Measurements from ENCODE around the gene GABRR2. TPM values are rescaled to one million over a fixed set of nuclear protein-coding genes. Genes with fewer than 3 reads are reported as not detected.

GABRR2 gene
- total RNA-seq, 6 donors from 2014 or later, result 0.30 to 3.1 (median 1.6) TPM

GRCh38 chr6:89352278-89353117 is 37.4 kb upstream of the GABRR2 start, which contains the start of gene UBE2J1:
TSS of gene UBE2J1 (minus strand) at chr6:89352722. CDS start at chr6:89352569, 153 bp downstream.
- peak within 1 kb of the TSS; percentile 97 to 99 (median 98) for H3K27ac ChIP-seq
- peaks cover 33 to 46% (median 36%) of the 10 kb centered on the region in 4 donors for H3K4me1 ChIP-seq
- DNase-seq, result peak; percentile 97 to 99
- TF ChIP-seq CTCF (IDR thresholded peaks at IDR 0.05) (peak in 2 of 6 experiments; percentile 3 to 10), POLR2A (IDR thresholded peaks at IDR 0.05) (peak; percentile 60 to 99 (median 96)), POLR2AphosphoS5 (IDR thresholded peaks at IDR 0.05) (peak; percentile 87 to 90), EP300 (IDR thresholded peaks at IDR 0.05) (peak in 2 of 4 donors; percentile 1 to 34)
- peak within 1 kb of the TSS; percentile 60 to 69 (median 65) for H3K4me3 ChIP-seq
- no peaks in the 10 kb centered on the region for H3K36me3 ChIP-seq
- WGBS, 2 donors, result 0% methylated on average over 3 to 28 of the region's 102 CpGs
- peak; percentile 97 to 98 for ATAC-seq (ENCODE audit: low FRiP score in 2 of 2)
- H3K27me3 ChIP-seq, result no peaks in the 10 kb centered on the region
- no peaks in the 10 kb centered on the region for H3K9me3 ChIP-seq

- DNase-seq, result no peak
- Histone ChIP-seq H3K4me3 (peak overlapping the region; percentile 60 to 69 (median 65)), H3K4me1 (peaks cover 34 to 47% (median 41%) of the 10 kb centered on the region in 4 donors), H3K9me3 (no peaks in the 10 kb centered on the region), H3K27ac (peak overlapping the region; percentile 97 to 99 (median 98)), H3K36me3 (no peaks in the 10 kb centered on the region), H3K27me3 (no peaks in the 10 kb centered on the region)
- no peak for TF ChIP-seq CTCF (IDR thresholded peaks at IDR 0.05)
- WGBS, 2 donors, result 0% methylated on average over 8 to 12 of the region's 12 CpGs
- no peak for ATAC-seq (ENCODE audit: low FRiP score in 2 of 2)
Measured at GRCh38 chr6:89351671-89352277, 36.7 kb upstream of the GABRR2 start.

GRCh38 chr6:89350281-89350966 is 35.3 kb upstream of the GABRR2 start:
- H3K4me1 ChIP-seq, result peaks cover 38 to 49% (median 42%) of the 10 kb centered on the region in 4 donors

GRCh38 chr6:89348372-89348771 is 33.3 kb upstream of the GABRR2 start:
- peak overlapping the region in 1 of 4 donors; percentile 45 for H3K27ac ChIP-seq
- 81 to 86% methylated on average over 1 of the region's 1 CpG for WGBS, 2 donors
- DNase-seq (no peak), ATAC-seq (ENCODE audit: low FRiP score in 2 of 2) (no peak)
- no peaks in the 10 kb centered on the region for H3K27me3 ChIP-seq
- H3K36me3 ChIP-seq, result no peaks in the 10 kb centered on the region
- peaks cover 41 to 61% (median 46%) of the 10 kb centered on the region in 4 donors for H3K4me1 ChIP-seq
- H3K4me3 ChIP-seq, result no peak overlapping the region
- TF ChIP-seq POLR2A (IDR thresholded peaks at IDR 0.05) (no peak), POLR2AphosphoS5 (IDR thresholded peaks at IDR 0.05) (no peak), EP300 (IDR thresholded peaks at IDR 0.05) (no peak), CTCF (IDR thresholded peaks at IDR 0.05) (no peak)
- H3K9me3 ChIP-seq, result no peaks in the 10 kb centered on the region

More at GRCh38 chr6:89350281-89350966, 35.3 kb upstream of the GABRR2 start:
- ATAC-seq (ENCODE audit: low FRiP score in 2 of 2), result no peak
- Histone ChIP-seq H3K27ac (peak overlapping the region; percentile 97 to 99 (median 98)), H3K9me3 (no peaks in the 10 kb centered on the region), H3K36me3 (no peaks in the 10 kb centered on the region), H3K27me3 (no peaks in the 10 kb centered on the region), H3K4me3 (peak overlapping the region in 2 of 4 donors; percentile 69)
- TF ChIP-seq CTCF (IDR thresholded peaks at IDR 0.05) (no peak), EP300 (IDR thresholded peaks at IDR 0.05) (peak in 2 of 4 donors; percentile 17 to 25)
- WGBS, 2 donors, result 29 to 42% methylated on average over 4 of the region's 4 CpGs
- no peak for DNase-seq
